PFSK-1 (cell line): ENCODE data around the gene ABR.

Experiments
- FOXP2 ChIP-seq: optimal IDR thresholded peaks from 2 replicates; pipeline ENCODE3; 2011; ENCODE audit warnings: borderline replicate concordance, control low read depth, inconsistent platforms; ENCODE audit not compliant: insufficient read depth; ENCODE audit errors: extremely low read length, extremely low read depth
- POLR2AphosphoS5 ChIP-seq: IDR thresholded peaks from 2 replicates; pipeline ENCODE4 v1.6.1; 2012; ENCODE audit warnings: low read depth, mild to moderate bottlenecking, control low read depth, low read length, moderate library complexity
- SIN3A ChIP-seq: IDR thresholded peaks from 2 replicates; pipeline ENCODE4 v1.6.1; 2012; ENCODE audit warnings: mild to moderate bottlenecking, low read length, moderate library complexity, borderline replicate concordance; ENCODE audit not compliant: insufficient read depth
- TAF1 ChIP-seq: IDR thresholded peaks from 2 replicates; pipeline ENCODE4 v1.6.1; 2012; ENCODE audit warnings: low read length, control low read depth, borderline replicate concordance; ENCODE audit not compliant: insufficient read depth
- TF ChIP-seq, protein P1 (sequence below), 2 experiments: IDR thresholded peaks; 2 replicates each; pipeline versions ENCODE4 v1.6.1 to v1.8.0; 2011 to 2012; ENCODE audit warnings: low read depth in 2 of 2, low read length in 2 of 2, control low read depth in 1 of 2, inconsistent platforms in 1 of 2, mild to moderate bottlenecking in 1 of 2, moderate library complexity in 1 of 2; ENCODE audit not compliant: insufficient read depth in 1 of 2

ABR gene

DNA sequence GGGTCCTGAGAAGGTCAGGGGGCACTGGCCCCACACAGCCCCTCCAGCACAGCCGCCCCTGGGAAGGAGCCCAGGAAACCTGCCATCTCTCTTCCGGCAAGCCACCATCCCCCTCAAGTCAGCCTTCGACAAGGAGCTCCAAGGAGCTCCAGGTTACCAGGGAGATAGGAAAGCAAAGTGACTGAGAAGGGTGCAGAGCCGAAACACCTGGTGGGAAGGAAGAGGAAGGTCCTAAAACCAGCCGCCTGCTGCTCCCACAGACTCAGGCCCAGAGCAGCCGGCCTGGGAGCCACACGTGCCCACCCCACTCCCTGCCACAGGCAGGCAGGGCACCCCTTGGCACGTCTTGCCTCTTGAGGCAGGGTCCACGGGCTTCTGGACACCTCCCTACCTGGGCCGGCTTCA lies 102.2 kb downstream of the ABR start:
- TF ChIP-seq TAF1 (no peak), SIN3A (no peak), POLR2AphosphoS5 (no peak), FOXP2 (no peak)
- TF ChIP-seq, protein P1, sequence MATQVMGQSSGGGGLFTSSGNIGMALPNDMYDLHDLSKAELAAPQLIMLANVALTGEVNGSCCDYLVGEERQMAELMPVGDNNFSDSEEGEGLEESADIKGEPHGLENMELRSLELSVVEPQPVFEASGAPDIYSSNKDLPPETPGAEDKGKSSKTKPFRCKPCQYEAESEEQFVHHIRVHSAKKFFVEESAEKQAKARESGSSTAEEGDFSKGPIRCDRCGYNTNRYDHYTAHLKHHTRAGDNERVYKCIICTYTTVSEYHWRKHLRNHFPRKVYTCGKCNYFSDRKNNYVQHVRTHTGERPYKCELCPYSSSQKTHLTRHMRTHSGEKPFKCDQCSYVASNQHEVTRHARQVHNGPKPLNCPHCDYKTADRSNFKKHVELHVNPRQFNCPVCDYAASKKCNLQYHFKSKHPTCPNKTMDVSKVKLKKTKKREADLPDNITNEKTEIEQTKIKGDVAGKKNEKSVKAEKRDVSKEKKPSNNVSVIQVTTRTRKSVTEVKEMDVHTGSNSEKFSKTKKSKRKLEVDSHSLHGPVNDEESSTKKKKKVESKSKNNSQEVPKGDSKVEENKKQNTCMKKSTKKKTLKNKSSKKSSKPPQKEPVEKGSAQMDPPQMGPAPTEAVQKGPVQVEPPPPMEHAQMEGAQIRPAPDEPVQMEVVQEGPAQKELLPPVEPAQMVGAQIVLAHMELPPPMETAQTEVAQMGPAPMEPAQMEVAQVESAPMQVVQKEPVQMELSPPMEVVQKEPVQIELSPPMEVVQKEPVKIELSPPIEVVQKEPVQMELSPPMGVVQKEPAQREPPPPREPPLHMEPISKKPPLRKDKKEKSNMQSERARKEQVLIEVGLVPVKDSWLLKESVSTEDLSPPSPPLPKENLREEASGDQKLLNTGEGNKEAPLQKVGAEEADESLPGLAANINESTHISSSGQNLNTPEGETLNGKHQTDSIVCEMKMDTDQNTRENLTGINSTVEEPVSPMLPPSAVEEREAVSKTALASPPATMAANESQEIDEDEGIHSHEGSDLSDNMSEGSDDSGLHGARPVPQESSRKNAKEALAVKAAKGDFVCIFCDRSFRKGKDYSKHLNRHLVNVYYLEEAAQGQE (IDR thresholded peaks at IDR 0.05; ENCODE audit: insufficient read depth in 1 of 2, low read depth in 2 of 2, low read length in 2 of 2): no peak

DNA sequence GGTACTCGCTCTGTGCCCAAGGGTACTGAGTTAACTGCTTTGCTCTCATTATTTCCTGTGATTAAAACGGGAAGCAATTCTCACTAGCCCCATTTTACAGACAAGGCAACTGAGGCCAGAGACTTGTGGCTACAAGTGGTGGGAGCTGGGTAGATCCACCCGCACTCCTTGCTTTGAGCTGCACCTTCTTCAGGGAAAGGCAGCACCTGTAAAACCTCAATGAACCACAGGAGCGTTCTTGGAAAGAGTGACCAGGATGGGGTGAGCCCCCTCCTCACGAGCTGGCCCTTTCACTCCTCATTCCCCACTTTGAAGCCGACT lies 102.8 kb downstream of the ABR start:
- TF ChIP-seq, protein P1 (IDR thresholded peaks at IDR 0.05; ENCODE audit: insufficient read depth in 1 of 2, low read depth in 2 of 2, low read length in 2 of 2): no peak
- TF ChIP-seq SIN3A: no peak
- no peak for TF ChIP-seq POLR2AphosphoS5
- TF ChIP-seq TAF1: no peak
- no peak for TF ChIP-seq FOXP2

DNA sequence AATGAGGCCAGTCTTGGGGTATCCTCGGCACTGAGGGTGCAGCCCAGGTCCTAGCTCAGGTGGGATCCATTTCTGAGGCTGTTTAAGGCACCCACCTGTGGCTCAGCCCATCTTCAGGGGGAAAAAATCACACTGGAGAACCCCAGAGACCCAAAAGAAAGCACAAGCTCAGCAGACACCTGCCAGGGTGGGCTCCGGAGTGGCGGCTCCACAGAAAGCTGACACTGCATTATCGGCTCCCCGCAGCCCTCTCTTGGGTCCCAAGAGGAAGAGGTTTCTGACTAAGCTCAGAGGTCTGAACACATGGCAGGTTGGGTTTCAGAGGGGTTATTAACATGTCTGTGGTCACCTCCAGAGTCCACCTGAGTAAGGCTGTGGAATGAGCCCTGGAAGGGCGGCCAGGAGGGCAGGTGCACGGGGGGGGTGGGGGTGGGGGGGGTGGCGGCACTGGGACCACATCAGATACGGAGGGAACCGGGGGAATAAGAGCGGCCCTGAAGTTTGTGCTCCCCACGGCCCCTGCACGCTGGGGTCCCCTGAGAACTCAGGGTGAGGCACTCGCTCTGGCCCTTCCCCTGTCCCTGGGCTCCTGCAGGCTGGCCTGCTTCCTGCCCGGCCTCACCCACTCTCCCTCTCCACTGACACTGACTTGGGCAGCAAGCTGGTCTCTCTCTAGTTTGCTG lies 103.3 kb downstream of the ABR start:
- TF ChIP-seq FOXP2 (no peak), SIN3A (no peak), POLR2AphosphoS5 (no peak), TAF1 (no peak)
- TF ChIP-seq, protein P1 (IDR thresholded peaks at IDR 0.05; ENCODE audit: insufficient read depth in 1 of 2, low read depth in 2 of 2, low read length in 2 of 2): no peak

DNA sequence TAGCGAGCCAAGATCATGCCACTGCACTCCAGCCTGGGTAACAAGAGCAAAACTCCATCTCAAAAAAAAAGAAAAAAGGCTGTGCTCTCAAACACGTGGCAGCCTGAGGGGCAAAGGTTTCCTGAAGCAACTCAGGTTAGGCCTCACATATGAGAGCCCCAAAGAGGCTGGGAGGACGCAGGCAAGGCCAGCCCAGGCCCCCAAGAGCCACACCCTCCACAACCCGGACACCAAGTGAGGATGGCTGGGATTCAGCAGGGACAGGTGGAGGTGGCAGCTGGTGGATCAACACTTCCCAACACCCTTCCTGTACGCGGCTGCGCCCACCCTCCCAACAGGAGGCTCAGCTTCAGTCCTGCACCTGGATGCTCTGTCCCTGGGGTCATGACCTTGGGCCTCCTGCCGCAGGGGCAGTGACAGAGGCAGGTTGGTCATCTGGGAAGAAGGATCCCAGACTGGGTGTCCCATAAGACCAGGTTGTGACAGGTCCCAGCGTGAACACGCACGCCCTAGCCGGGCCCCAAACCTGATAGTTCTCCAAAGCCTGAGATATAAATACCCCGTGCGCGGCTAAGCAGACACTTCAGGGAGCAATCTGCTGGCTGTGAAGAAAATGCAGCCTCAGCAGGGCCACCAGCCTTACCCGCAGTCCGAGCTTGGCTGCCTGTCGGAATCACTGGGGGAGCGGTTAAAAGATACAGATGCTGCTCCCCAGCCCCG lies 104.7 kb downstream of the ABR start:
- no peak for TF ChIP-seq POLR2AphosphoS5
- no peak for TF ChIP-seq FOXP2
- TF ChIP-seq SIN3A: no peak
- TF ChIP-seq TAF1: no peak
- TF ChIP-seq, protein P1 (IDR thresholded peaks at IDR 0.05; ENCODE audit: insufficient read depth in 1 of 2, low read depth in 2 of 2, low read length in 2 of 2): no peak
